B cell (primary cell): ENCODE data around the gene MAPK4. TPM values are rescaled to one million over a fixed set of nuclear protein-coding genes. Genes with fewer than 3 reads are reported as not detected.

Experiments
- ATAC-seq: fragments of 200-7000 bp; cut with Tn5 transposase; one replicate; pipeline ENCODE4 v1.10.0; 2021; ENCODE audit warnings: low read depth, mild to moderate bottlenecking, moderate number of reproducible peaks, moderate library complexity
- CTCF ChIA-PET: fragments of 350-600 bp; sonication (Branson Sonifier 250); formaldehyde crosslinking; loops from one replicate; lab custom pipeline; 2021; ENCODE audit warnings: antibody characterized with exemption, inconsistent platforms; lab: Charles Lee
- POLR2A ChIA-PET: fragments of 350-600 bp; sonication (Branson Sonifier 250); formaldehyde crosslinking; loops from one replicate; lab custom pipeline; 2021; ENCODE audit warnings: antibody characterized with exemption; lab: Charles Lee
- DNase-seq: peaks from one replicate; pipeline ENCODE4 v3.0.0; 2013
- H2AFZ ChIP-seq: 2 replicates; pipeline ENCODE4 v1.6.1; 2012; ENCODE audit warnings: mild to moderate bottlenecking, low read depth, low read length; ENCODE audit not compliant: insufficient read depth, poor library complexity, severe bottlenecking
- H3K27ac ChIP-seq, 2 donors: 1 replicate in 1 of 2; 2 replicates in 1 of 2; pipeline ENCODE4 v1.5.1; 2012 to 2013; ENCODE audit warnings: low read length in 2 of 2, mild to moderate bottlenecking in 2 of 2, moderate library complexity in 1 of 2
- H3K27me3 ChIP-seq, 4 experiments: fragments of 200-600 bp in 1 of 4; sonication (generic) in 1 of 4; replicated peaks in 1 of 4; 1 replicate in 2 of 4; 2 replicates in 2 of 4; pipeline versions ENCODE4 v1.6.1 to v1.7.0; 2013 to 2016; ENCODE audit warnings: low read length in 3 of 4, mild to moderate bottlenecking in 2 of 4, mixed read lengths in 1 of 4, moderate library complexity in 1 of 4; ENCODE audit not compliant: insufficient read depth in 4 of 4, control insufficient read depth in 3 of 4; ENCODE audit errors: control extremely low read depth in 1 of 4
- H3K36me3 ChIP-seq, 2 experiments: replicated peaks in 1 of 2; 1 replicate in 1 of 2; 2 replicates in 1 of 2; pipeline versions ENCODE4 v1.6.1 to v1.7.1; 2013; ENCODE audit warnings: low read length in 1 of 2; ENCODE audit not compliant: insufficient read depth in 2 of 2, control insufficient read depth in 1 of 2; ENCODE audit errors: control extremely low read depth in 1 of 2, extremely low read depth in 1 of 2
- H3K4me1 ChIP-seq, 2 donors: fragments of 200-600 bp in 1 of 2; sonication (generic) in 1 of 2; 1 replicate in 1 of 2; 2 replicates in 1 of 2; pipeline versions ENCODE4 v1.5.1 to v1.6.1; 2013 to 2017; ENCODE audit warnings: low read length in 2 of 2; ENCODE audit not compliant: control insufficient read depth in 2 of 2, insufficient read depth in 2 of 2
- H3K4me2 ChIP-seq: replicated peaks from 2 replicates; pipeline ENCODE3; 2012; ENCODE audit warnings: mild to moderate bottlenecking, low read depth, low read length; ENCODE audit not compliant: poor library complexity, severe bottlenecking
- H3K4me3 ChIP-seq, 5 experiments: fragments of 200-600 bp in 1 of 5; sonication (generic) in 1 of 5; 1 replicate in 3 of 5; 2 replicates in 2 of 5; pipeline versions ENCODE4 v1.5.1 to v1.7.0; 2011 to 2016; ENCODE audit warnings: low read length in 4 of 5, mild to moderate bottlenecking in 4 of 5, low read depth in 2 of 5, control low read depth in 1 of 5, moderate library complexity in 1 of 5; ENCODE audit not compliant: insufficient read depth in 1 of 5; ENCODE audit errors: control extremely low read depth in 1 of 5, extremely low read depth in 1 of 5
- H3K79me2 ChIP-seq: fragments of 200-600 bp; sonication (generic); one replicate; pipeline ENCODE4 v1.6.0; 2016; ENCODE audit warnings: low read length; ENCODE audit not compliant: control insufficient read depth, insufficient read depth
- H3K9ac ChIP-seq: fragments of 200-600 bp; sonication (generic); 2 replicates; pipeline ENCODE4 v1.6.1; 2017; ENCODE audit warnings: mild to moderate bottlenecking, low read length, moderate library complexity
- H3K9me3 ChIP-seq, 3 donors: one replicate each; pipeline versions ENCODE4 v1.6.1 to v1.7.1; 2013; ENCODE audit warnings: low read length in 2 of 3; ENCODE audit not compliant: control insufficient read depth in 2 of 3, insufficient read depth in 1 of 3; ENCODE audit errors: control extremely low read depth in 1 of 3
- H4K20me1 ChIP-seq: 2 replicates; pipeline ENCODE4 v1.6.0; 2012; ENCODE audit warnings: mild to moderate bottlenecking, low read length; ENCODE audit not compliant: insufficient read depth, control insufficient read depth, poor library complexity, severe bottlenecking
- H3K27ac Mint-ChIP-seq: one replicate; pipeline ENCODE4 v1.8.0; 2021; ENCODE audit warnings: mixed read lengths
- H3K27me3 Mint-ChIP-seq: one replicate; pipeline ENCODE4 v1.8.0; 2021; ENCODE audit warnings: mixed read lengths
- H3K4me1 Mint-ChIP-seq: one replicate; pipeline ENCODE4 v1.8.0; 2021; ENCODE audit warnings: mixed read lengths
- H3K4me3 Mint-ChIP-seq: one replicate; pipeline ENCODE4 v1.8.0; 2021; ENCODE audit warnings: mixed read lengths
- H3K9me3 Mint-ChIP-seq: one replicate; pipeline ENCODE4 v1.8.0; 2022; ENCODE audit warnings: mixed read lengths; ENCODE audit not compliant: insufficient read depth
- EZH2 ChIP-seq: IDR thresholded peaks from 2 replicates; pipeline ENCODE4 v1.6.1; 2012; ENCODE audit warnings: borderline replicate concordance, low read depth, mild to moderate bottlenecking, moderate library complexity, low read length; ENCODE audit not compliant: insufficient read depth, poor library complexity, severe bottlenecking
- WGBS: methylation state at CpG from one replicate; pipeline ENCODE4 v1.1.5; 2013; ENCODE audit warnings: missing lambda C conversion rate; ENCODE audit not compliant: insufficient coverage; 5-methylcytosine and 5-hydroxymethylcytosine counted together
- intact Hi-C: fragments of 100-400 bp; cut with micrococcal nuclease; formaldehyde crosslinking; loops from one replicate; pipeline ENCODE4 v1.10.0; 2022
- polyA plus RNA-seq: library from polyadenylated mRNA; depleted of rRNA; stranded (reverse); fragments of >200 nt; gene quantifications from 2 replicates; pipeline ENCODE4 v1.2.3, GENCODE V29; 2012
- total RNA-seq, 2 donors: library from RNA; stranded (reverse); fragments of 120-200 nt in 1 of 2; gene quantifications; 1 replicate in 1 of 2; 2 replicates in 1 of 2; pipeline versions ENCODE4 v1.2.3 to v1.2.4, GENCODE V29; 2013 to 2022
- TF ChIP-seq, protein P1 (sequence below): fragments of 200-600 bp; IDR thresholded peaks from one replicate; pipeline ENCODE4 v1.8.0; 2022; ENCODE audit warnings: antibody characterized with exemption, mild to moderate bottlenecking

MAPK4 gene
- total and polyA plus RNA-seq, 2 donors (not counting 1 experiment from before 2014, with no cell fraction given), result not detected

DNA sequence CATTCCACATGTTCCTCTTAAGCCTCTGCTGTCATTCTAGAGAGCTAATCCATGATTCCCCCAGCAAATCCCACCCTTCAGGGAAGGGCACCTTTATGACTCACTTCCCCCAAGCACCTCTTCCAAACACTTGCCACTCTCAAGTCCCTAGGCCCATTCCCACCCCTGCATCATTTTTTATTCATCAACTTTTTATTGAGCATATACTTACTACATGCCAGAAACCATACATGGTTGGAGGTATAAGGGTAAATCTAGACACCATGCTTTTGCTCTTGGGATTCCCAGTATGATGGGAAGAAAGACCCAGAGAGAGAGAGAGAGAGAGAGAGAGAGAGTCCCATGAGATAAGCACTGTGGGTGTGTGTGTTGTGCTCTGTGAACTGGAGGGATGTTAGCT, 87.9 kb downstream of the MAPK4 start:
- H3K27me3 ChIP-seq, result peaks cover 0 to 2% (median 0%) of the 10 kb centered on the region in 4 experiments
- no peaks in the 10 kb centered on the region for H4K20me1 ChIP-seq
- no peak overlapping the region for H3K9ac ChIP-seq
- H3K4me3 ChIP-seq, result no peak overlapping the region
- no peaks in the 10 kb centered on the region for H3K4me1 ChIP-seq
- H3K27ac ChIP-seq, result no peak overlapping the region
- no peaks in the 10 kb centered on the region for H3K79me2 ChIP-seq
- H3K4me2 ChIP-seq, result no peak overlapping the region
- H3K36me3 ChIP-seq, result no peaks in the 10 kb centered on the region
- DNase-seq (no peak), ATAC-seq (no peak)
- no peak overlapping the region for H2AFZ ChIP-seq
- TF ChIP-seq, protein P1, sequence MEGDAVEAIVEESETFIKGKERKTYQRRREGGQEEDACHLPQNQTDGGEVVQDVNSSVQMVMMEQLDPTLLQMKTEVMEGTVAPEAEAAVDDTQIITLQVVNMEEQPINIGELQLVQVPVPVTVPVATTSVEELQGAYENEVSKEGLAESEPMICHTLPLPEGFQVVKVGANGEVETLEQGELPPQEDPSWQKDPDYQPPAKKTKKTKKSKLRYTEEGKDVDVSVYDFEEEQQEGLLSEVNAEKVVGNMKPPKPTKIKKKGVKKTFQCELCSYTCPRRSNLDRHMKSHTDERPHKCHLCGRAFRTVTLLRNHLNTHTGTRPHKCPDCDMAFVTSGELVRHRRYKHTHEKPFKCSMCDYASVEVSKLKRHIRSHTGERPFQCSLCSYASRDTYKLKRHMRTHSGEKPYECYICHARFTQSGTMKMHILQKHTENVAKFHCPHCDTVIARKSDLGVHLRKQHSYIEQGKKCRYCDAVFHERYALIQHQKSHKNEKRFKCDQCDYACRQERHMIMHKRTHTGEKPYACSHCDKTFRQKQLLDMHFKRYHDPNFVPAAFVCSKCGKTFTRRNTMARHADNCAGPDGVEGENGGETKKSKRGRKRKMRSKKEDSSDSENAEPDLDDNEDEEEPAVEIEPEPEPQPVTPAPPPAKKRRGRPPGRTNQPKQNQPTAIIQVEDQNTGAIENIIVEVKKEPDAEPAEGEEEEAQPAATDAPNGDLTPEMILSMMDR, result no peak
- no peak for TF ChIP-seq EZH2
- Mint-ChIP-seq H3K4me1 (no peaks in the 10 kb centered on the region), H3K4me3 (no peak overlapping the region), H3K27ac (no peak overlapping the region), H3K9me3 (no peaks in the 10 kb centered on the region), H3K27me3 (peaks cover 17% of the 10 kb centered on the region)
- ChIA-PET CTCF (no interaction called here), POLR2A (no interaction called here)
- intact Hi-C loops, result no loop called here
- H3K9me3 ChIP-seq, result no peaks in the 10 kb centered on the region

DNA sequence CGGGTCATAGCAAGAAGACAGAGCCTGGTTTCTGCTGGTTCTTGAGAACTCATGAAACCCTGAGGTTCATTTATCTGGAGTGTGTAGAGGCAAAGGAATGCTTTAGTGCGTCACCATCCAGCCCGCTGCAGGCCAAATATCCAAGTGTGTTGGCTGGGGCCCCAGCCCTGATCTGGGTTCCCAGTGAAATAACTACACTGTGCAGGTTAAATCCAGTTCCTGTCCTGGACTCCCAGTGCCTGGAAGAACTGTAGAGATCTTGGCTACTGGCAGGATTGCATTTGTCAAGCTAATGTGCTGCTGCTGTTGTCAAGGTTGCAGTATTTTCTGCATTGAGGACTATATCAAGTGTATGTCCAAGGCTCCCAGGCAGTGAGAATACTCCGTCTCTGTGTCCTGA, 89.9 kb downstream of the MAPK4 start:
- Histone ChIP-seq H3K9me3 (no peaks in the 10 kb centered on the region), H3K9ac (no peak overlapping the region), H4K20me1 (no peaks in the 10 kb centered on the region), H3K36me3 (no peaks in the 10 kb centered on the region), H3K4me3 (no peak overlapping the region), H3K4me2 (no peak overlapping the region), H2AFZ (no peak overlapping the region), H3K79me2 (no peaks in the 10 kb centered on the region), H3K27me3 (peaks cover 0 to 2% (median 0%) of the 10 kb centered on the region in 4 experiments), H3K4me1 (no peaks in the 10 kb centered on the region), H3K27ac (no peak overlapping the region)
- Mint-ChIP-seq H3K27me3 (peaks cover 4% of the 10 kb centered on the region), H3K9me3 (no peaks in the 10 kb centered on the region), H3K27ac (no peak overlapping the region), H3K4me3 (no peak overlapping the region), H3K4me1 (no peaks in the 10 kb centered on the region)
- POLR2A ChIA-PET, result no interaction called here
- ATAC-seq (no peak), DNase-seq (no peak)
- no peak for TF ChIP-seq EZH2
- 100% methylated on average over 2 of the region's 4 CpGs for WGBS
- CTCF ChIA-PET, result no interaction called here
- intact Hi-C loops, result no loop called here
